Heart left ventricle (tissue), 16 donors: ENCODE measurements around the gene SUPT20H. TPM values are rescaled to one million over a fixed set of nuclear protein-coding genes. Genes with fewer than 3 reads are reported as not detected.
A peak's percentile ranks its signal among the peaks of the same experiment; 100 is the strongest.

ENCODE experiments used
- ATAC-seq, 4 donors: fragments of 200-7000 bp; cut with Tn5 transposase; one replicate each; pipeline ENCODE4 v1.9.1; 2020 to 2022; ENCODE audit warnings: moderate library complexity in 4 of 4, mild to moderate bottlenecking in 3 of 4, moderate number of reproducible peaks in 1 of 4
- DNase-seq, 5 donors: peaks; one replicate each; pipeline ENCODE4 v3.0.0-alpha.2; 2020
- H3K27ac ChIP-seq, 12 donors: fragments of 200-600 bp; sonication (generic) in 4 of 12; one replicate each; pipeline versions ENCODE4 v1.5.0 to v1.8.0; 2016 to 2022; ENCODE audit warnings: mild to moderate bottlenecking in 2 of 12
- H3K27me3 ChIP-seq, 9 donors: fragments of 200-600 bp; sonication (generic) in 2 of 9; one replicate each; pipeline versions ENCODE4 v1.5.1 to v1.8.0; 2016 to 2022; ENCODE audit warnings: mild to moderate bottlenecking in 3 of 9
- H3K36me3 ChIP-seq, 9 donors: fragments of 200-600 bp; sonication (generic) in 2 of 9; one replicate each; pipeline versions ENCODE4 v1.5.0 to v1.8.0; 2018 to 2022; ENCODE audit warnings: mild to moderate bottlenecking in 2 of 9
- H3K4me1 ChIP-seq, 12 donors: fragments of 200-600 bp; sonication (generic) in 4 of 12; one replicate each; pipeline versions ENCODE4 v1.5.0 to v1.8.0; 2016 to 2022; ENCODE audit warnings: mild to moderate bottlenecking in 3 of 12
- H3K4me3 ChIP-seq, 12 donors: fragments of 200-600 bp; sonication (generic) in 4 of 12; one replicate each; pipeline versions ENCODE4 v1.5.0 to v1.8.0; 2017 to 2022; ENCODE audit warnings: mild to moderate bottlenecking in 9 of 12, moderate library complexity in 4 of 12
- H3K9me3 ChIP-seq, 12 donors: fragments of 200-600 bp; sonication (generic) in 4 of 12; one replicate each; pipeline versions ENCODE4 v1.5.0 to v1.8.0; 2016 to 2022; ENCODE audit warnings: mild to moderate bottlenecking in 1 of 12
- POLR2A ChIP-seq, 2 donors: fragments of 450-650 bp; IDR thresholded peaks; one replicate each; pipeline ENCODE4 v1.6.1; 2017; ENCODE audit warnings: antibody characterized with exemption in 2 of 2, mild to moderate bottlenecking in 2 of 2, moderate library complexity in 2 of 2
- WGBS, 4 donors: extraction: QIAGEN DNeasy Blood & Tissue Kit in 2 of 4; methylation state at CpG; one replicate each; pipeline versions ENCODE4 v1.1.5 to v1.1.7; 2013 to 2018; 5-methylcytosine and 5-hydroxymethylcytosine counted together
- intact Hi-C, 10 donors: fragments of 100-400 bp; cut with DNase I; formaldehyde crosslinking; loops; one replicate each; pipeline versions ENCODE4 v1.11.1 to v1.14.2; 2022
- polyA plus RNA-seq, 2 donors: library from polyadenylated mRNA; stranded (reverse); fragments of 200-250 nt; gene quantifications; one replicate each; pipeline ENCODE4 v1.2.3, GENCODE V29; 2013
- total RNA-seq, 9 donors: library from RNA; depleted of rRNA in 2 of 9; stranded (reverse); fragments of >200 nt in 2 of 9; fragmentation: NEBNext Ultra II Directional in 3 of 9; extraction: Animal tissue kit (Norgen Biotek cat#: 25700) in 3 of 9; gene quantifications; one replicate each; pipeline versions ENCODE4 v1.1.0 to v1.2.4, GENCODE V29; 2016 to 2023
- TF ChIP-seq, protein P1 (sequence below), 12 donors: fragments of 200-600 bp; sonication (generic) in 4 of 12; IDR thresholded peaks; one replicate each; pipeline versions ENCODE4 v1.5.0 to v1.8.0; 2018 to 2022; ENCODE audit warnings: antibody characterized with exemption in 12 of 12, mild to moderate bottlenecking in 5 of 12
- donor health status: ischemic (EF 13 %, LVEDD 7.1; RV severe dilation, severe dysfunction).
- donor health status: healthy with polysubstance abuse.
- donor health status: DM: no; HTN: yes; CAD: no.
- donor health status: DM: no; HTN: no; CAD: no.
- donor health status: ischemic (EF 25% LVEDD 6.9; RV normal size, moderate dysfunction).
- donor health status: ischemic (EF 25% LVEDD 5.7; RV mildly dilated, moderate dysfunction).
- donor health status: healthy.
- donor health status: DM: yes; HTN: yes; CAD: no.
- donor health status: ischemic (EF 35%, LVEDD 5.7; RV mildly dilated, moderate dysfunction).
- donor health status: nonischemic (EF 11% LVEDD 7.7; RV severe dilation, severe dysfunction).
- donor health status: DM: yes; HTN: yes; CAD: no.
- donor health status: PGD.
- donor health status: ischemic (EF 29% LVEDD 5.4; RV normal size, mild dysfunction).
- donor health status: nonischemic (EF 23%, LVEDD 6.1; RV moderate dilation, normal function).

SUPT20H gene
- total and polyA plus RNA-seq, 11 donors, result 18.0 to 32.8 (median 25.6) TPM

DNA sequence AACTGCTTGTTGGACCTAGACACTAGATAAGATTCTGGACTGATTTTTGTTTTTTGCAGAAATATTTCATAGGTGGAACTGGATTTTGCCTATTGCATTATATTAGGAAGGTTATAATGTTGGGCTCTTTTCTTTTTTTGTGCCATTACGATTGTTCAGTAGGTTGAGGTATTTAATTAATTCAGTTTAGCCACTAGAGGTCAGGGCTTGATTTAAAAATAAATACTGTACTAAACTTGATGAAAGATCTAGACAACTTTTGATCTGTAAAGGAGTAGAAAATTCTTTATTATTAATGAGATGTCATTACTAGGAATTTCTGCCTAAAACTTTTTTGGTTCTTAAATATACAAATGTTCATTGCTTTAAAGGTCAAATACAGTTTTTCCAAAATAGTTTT is 15.2 kb upstream of the SUPT20H start:
- no peaks in the 10 kb centered on the region for H3K4me1 ChIP-seq
- no peaks in the 10 kb centered on the region for H3K27me3 ChIP-seq
- DNase-seq, result no peak
- intact Hi-C loops, result loop anchor here in 7 of 10 donors (1.0 to 10.0 kb wide), 2 partner anchors 528 to 530 kb away; no protein-coding TSS in a partner anchor
- no peaks in the 10 kb centered on the region for H3K36me3 ChIP-seq
- H3K4me3 ChIP-seq, result no peak overlapping the region
- H3K9me3 ChIP-seq, result no peaks in the 10 kb centered on the region
- H3K27ac ChIP-seq, result no peak overlapping the region
- TF ChIP-seq, protein P1, sequence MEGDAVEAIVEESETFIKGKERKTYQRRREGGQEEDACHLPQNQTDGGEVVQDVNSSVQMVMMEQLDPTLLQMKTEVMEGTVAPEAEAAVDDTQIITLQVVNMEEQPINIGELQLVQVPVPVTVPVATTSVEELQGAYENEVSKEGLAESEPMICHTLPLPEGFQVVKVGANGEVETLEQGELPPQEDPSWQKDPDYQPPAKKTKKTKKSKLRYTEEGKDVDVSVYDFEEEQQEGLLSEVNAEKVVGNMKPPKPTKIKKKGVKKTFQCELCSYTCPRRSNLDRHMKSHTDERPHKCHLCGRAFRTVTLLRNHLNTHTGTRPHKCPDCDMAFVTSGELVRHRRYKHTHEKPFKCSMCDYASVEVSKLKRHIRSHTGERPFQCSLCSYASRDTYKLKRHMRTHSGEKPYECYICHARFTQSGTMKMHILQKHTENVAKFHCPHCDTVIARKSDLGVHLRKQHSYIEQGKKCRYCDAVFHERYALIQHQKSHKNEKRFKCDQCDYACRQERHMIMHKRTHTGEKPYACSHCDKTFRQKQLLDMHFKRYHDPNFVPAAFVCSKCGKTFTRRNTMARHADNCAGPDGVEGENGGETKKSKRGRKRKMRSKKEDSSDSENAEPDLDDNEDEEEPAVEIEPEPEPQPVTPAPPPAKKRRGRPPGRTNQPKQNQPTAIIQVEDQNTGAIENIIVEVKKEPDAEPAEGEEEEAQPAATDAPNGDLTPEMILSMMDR (IDR thresholded peaks at IDR 0.05), result peak in 11 of 12 donors; percentile 28 to 60 (median 47)
- TF ChIP-seq POLR2A (IDR thresholded peaks at IDR 0.05), result no peak
- ATAC-seq, result peak in 2 of 4 donors; percentile 39 to 55
- WGBS, 4 donors, result 0 to 3% (median 1%) methylated on average over 1 of the region's 1 CpG

DNA sequence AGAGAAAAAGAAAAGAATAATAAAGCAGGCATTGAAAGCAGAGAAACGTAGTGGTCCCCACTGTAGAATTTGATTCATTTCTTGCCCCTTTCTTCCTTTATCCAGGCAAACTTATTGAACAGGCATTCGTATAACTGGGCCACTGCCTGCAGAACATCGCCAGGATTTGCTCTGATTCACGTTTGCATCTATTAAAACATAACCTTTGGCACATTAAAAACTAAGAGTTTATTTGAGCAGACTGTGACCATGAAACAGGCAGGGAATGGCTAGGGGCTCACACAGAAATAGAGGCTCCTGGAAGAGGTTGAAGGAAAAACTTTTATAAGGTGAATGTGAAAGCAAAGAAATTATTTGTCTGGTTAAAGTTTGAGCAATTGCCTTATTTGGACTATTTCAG is 12.5 kb upstream of the SUPT20H start:
- no peaks in the 10 kb centered on the region for H3K9me3 ChIP-seq
- no peak overlapping the region for H3K4me3 ChIP-seq
- intact Hi-C loops, result loop anchor here in 6 of 10 donors (10.0 kb wide), 1 partner anchor 533 kb away; no protein-coding TSS in a partner anchor
- no peak overlapping the region for H3K27ac ChIP-seq
- TF ChIP-seq POLR2A (IDR thresholded peaks at IDR 0.05), result no peak
- TF ChIP-seq, protein P1 (IDR thresholded peaks at IDR 0.05), result no peak
- no peaks in the 10 kb centered on the region for H3K36me3 ChIP-seq
- ATAC-seq, result no peak
- no peaks in the 10 kb centered on the region for H3K4me1 ChIP-seq
- WGBS, 4 donors, result 67 to 78% (median 71%) methylated on average over 4 of the region's 4 CpGs
- no peak for DNase-seq
- H3K27me3 ChIP-seq, result no peaks in the 10 kb centered on the region

DNA sequence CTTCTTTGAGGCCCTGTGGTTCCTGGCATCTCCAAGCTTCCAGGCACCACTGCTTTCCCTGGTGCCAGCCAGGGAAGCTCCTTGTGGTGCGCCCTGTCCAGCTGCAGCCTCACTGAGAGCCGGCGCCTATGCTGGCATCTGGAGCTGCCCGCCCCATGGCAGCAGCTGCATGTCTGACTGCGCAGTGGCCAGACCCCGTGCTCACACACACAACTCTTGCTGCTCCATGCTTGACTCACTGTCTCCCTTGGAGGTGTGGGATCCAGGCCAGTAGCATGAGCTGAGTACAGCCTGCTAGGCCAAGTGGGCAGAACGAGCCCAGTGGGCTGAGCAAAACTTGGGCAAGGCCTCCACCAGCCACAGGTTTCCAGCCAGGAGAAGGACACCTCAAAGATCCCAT is 11.5 kb upstream of the SUPT20H start:
- no peak for ATAC-seq
- no peaks in the 10 kb centered on the region for H3K36me3 ChIP-seq

DNA sequence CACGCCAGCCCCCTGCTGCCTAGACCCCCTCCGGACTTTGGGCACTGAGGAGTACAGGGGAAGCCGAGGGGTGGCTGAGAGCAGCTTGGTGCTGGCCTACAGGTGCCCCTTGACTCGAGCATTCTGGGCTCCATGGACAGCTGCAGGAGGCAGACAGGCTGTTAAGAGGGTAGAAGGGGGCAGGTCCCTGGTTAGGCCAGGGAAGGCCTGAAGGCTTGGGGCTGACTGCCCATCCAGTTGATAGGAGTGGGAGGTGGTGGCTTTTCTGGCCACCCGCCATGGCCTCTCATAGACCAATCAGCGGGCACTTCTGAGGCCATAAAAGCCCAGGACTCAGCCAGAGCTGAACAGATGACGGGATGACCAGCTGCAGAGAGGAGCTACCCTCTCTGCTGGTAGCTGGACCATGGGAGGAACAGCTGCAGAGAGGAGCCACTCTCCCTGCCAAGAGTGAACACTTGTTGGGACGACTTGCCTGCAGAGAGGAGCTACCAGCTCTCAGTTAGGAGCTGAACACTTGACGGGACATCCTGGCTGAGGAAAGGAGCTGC is 10.7 kb upstream of the SUPT20H start:
- Histone ChIP-seq H3K4me1 (no peaks in the 10 kb centered on the region), H3K36me3 (no peaks in the 10 kb centered on the region), H3K27ac (no peak overlapping the region), H3K4me3 (no peak overlapping the region), H3K27me3 (no peaks in the 10 kb centered on the region), H3K9me3 (no peaks in the 10 kb centered on the region)
- WGBS, 4 donors, result 74 to 88% (median 85%) methylated on average over 4 to 9 of the region's 9 CpGs
- no peak for DNase-seq
- TF ChIP-seq, protein P1 (IDR thresholded peaks at IDR 0.05), result no peak
- no peak for TF ChIP-seq POLR2A (IDR thresholded peaks at IDR 0.05)
- ATAC-seq, result peak in 1 of 4 donors; percentile 34
- intact Hi-C loops, result loop anchor here in 6 of 10 donors (10.0 kb wide), 1 partner anchor 535 kb away; no protein-coding TSS in a partner anchor

More for the DNA sequence above, 11.5 kb upstream of the SUPT20H start:
- DNase-seq, result no peak
- Histone ChIP-seq H3K27me3 (no peaks in the 10 kb centered on the region), H3K4me3 (no peak overlapping the region), H3K27ac (no peak overlapping the region), H3K9me3 (no peaks in the 10 kb centered on the region), H3K4me1 (no peaks in the 10 kb centered on the region)
- intact Hi-C loops, result loop anchor here in 6 of 10 donors (10.0 kb wide), 1 partner anchor 534 kb away; no protein-coding TSS in a partner anchor
- WGBS, 4 donors, result 90 to 92% (median 90%) methylated on average over 7 of the region's 7 CpGs
- TF ChIP-seq, protein P1 (IDR thresholded peaks at IDR 0.05), result no peak
- no peak for TF ChIP-seq POLR2A (IDR thresholded peaks at IDR 0.05)
